Right cardiac atrium (tissue), 5 donors: ENCODE measurements around the gene RBFOX2. TPM values are rescaled to one million over a fixed set of nuclear protein-coding genes. Genes with fewer than 3 reads are reported as not detected.

Source experiments
- ATAC-seq, 2 donors: fragments of 200-7000 bp; cut with Tn5 transposase; one replicate each; pipeline versions ENCODE4 v1.8.0 to v1.9.1; 2020; ENCODE audit warnings: moderate library complexity in 2 of 2, mild to moderate bottlenecking in 1 of 2
- DNase-seq, 3 donors: peaks; one replicate each; pipeline ENCODE4 v3.0.0-alpha.2; 2020
- H3K27ac ChIP-seq: one replicate; pipeline ENCODE4 v1.5.1; 2013; ENCODE audit warnings: mild to moderate bottlenecking, low read length, control low read depth, moderate library complexity
- H3K27me3 ChIP-seq: one replicate; pipeline ENCODE4 v1.6.1; 2013; ENCODE audit not compliant: control insufficient read depth, insufficient read depth
- H3K4me1 ChIP-seq: one replicate; pipeline ENCODE4 v1.6.1; 2013; ENCODE audit warnings: low read length; ENCODE audit not compliant: control insufficient read depth, insufficient read depth
- H3K4me3 ChIP-seq: one replicate; pipeline ENCODE4 v1.5.1; 2013; ENCODE audit warnings: low read length, control low read depth
- H3K9me3 ChIP-seq: one replicate; pipeline ENCODE4 v1.6.1; 2013; ENCODE audit warnings: low read length; ENCODE audit not compliant: control insufficient read depth
- WGBS: extraction: QIAGEN DNeasy Blood & Tissue Kit; methylation state at CpG from one replicate; pipeline ENCODE4 v1.1.7; 2013; 5-methylcytosine and 5-hydroxymethylcytosine counted together
- intact Hi-C, 4 donors: fragments of 100-400 bp; cut with DNase I; formaldehyde crosslinking; loops; one replicate each; pipeline versions ENCODE4 v1.11.0 to v1.14.0; 2022 to 2023
- polyA plus RNA-seq: library from polyadenylated mRNA; stranded (reverse); fragments of 200-250 nt; gene quantifications from one replicate; pipeline ENCODE4 v1.2.3, GENCODE V29; 2013
- total RNA-seq, 4 donors: library from RNA; stranded (reverse); fragmentation: NEBNext Ultra II Directional; extraction: Animal tissue kit (Norgen Biotek cat#: 25700); gene quantifications; one replicate each; pipeline ENCODE4 v1.2.1, GENCODE V29; 2021
- donor health status: healthy with polysubstance abuse.
- donor health status: DM: no; HTN: yes; CAD: no.
- donor health status: DM: no; HTN: no; CAD: no.
- donor health status: DM: no; HTN: yes; CAD: no; lungs with severe emphysema.
- donor health status: DM: yes; HTN: yes; CAD: no.

Gene RBFOX2
- total and polyA plus RNA-seq, 5 donors = 36.7 to 89.8 (median 73.6) TPM

DNA sequence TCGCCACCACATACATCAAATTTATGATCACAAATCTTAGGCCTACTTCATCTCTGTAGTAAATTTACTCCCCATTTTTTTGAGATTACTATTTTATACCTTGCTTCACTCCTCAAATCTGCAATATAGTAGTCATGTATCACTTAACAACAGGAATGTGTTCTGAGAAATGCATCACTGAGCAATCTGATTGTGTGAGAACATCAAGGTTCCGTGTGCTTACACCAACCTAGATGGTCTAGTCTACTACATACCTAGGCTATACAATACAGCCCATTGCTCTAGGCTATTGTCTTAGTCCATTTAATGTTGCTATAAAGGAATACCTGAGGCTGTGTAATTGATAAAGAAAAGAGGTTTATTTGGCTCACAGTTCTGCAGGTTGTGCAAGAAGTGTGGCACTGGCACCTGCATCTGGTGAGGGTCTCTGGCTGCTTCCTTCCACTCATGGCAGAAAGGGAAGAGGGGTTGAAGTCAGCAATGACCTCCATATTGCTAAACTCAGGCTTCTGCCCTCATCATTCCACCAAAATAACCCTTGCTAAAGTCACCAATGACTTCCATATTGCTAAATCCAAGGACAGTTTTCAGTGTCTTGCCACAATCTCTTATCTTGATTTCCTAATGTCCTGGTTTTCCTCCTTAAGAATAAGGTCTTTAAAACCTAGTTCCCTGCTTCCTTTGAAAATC, 140.3 kb downstream of the RBFOX2 start:
- H3K4me1 ChIP-seq = peaks cover 12% of the 10 kb centered on the region
- ATAC-seq = no peak
- WGBS = 96% methylated on average over 2 of the region's 2 CpGs
- DNase-seq = no peak
- H3K9me3 ChIP-seq = no peaks in the 10 kb centered on the region
- intact Hi-C loops = no loop called here
- H3K27ac ChIP-seq = no peak overlapping the region
- no peaks in the 10 kb centered on the region for H3K27me3 ChIP-seq
- H3K4me3 ChIP-seq = no peak overlapping the region

DNA sequence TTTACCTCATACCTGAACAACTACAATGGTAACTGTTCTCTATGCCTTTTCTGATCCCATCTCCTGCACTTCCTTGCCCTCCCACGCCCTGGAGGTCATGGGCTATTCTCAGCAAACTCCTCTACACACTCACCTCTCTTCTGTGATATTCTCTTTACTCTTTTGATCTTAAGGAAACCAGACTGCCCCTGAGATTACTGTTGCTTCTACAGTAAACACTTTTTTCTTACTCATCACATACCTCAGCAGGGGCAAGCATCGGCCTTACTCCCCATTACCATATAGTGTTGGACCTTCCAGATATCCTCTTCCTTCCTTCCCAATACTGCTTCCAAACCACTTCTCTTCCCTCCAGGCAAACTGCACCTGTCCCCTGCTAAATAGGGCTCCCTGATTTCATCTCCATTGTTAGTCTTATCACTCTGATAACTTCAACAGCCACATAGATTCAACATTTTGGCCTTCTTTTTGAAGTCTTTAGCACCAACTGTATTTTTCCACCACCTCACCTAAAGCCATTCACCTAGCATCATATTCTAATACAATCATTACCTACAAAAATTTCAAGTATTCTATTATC, 141.2 kb downstream of the RBFOX2 start:
- H3K4me1 ChIP-seq = peaks cover 19% of the 10 kb centered on the region
- no peak overlapping the region for H3K27ac ChIP-seq
- H3K4me3 ChIP-seq = no peak overlapping the region
- H3K9me3 ChIP-seq = no peaks in the 10 kb centered on the region
- 74% methylated on average over 2 of the region's 2 CpGs for WGBS
- no peaks in the 10 kb centered on the region for H3K27me3 ChIP-seq
- DNase-seq = no peak
- no peak for ATAC-seq
- intact Hi-C loops = no loop called here

DNA sequence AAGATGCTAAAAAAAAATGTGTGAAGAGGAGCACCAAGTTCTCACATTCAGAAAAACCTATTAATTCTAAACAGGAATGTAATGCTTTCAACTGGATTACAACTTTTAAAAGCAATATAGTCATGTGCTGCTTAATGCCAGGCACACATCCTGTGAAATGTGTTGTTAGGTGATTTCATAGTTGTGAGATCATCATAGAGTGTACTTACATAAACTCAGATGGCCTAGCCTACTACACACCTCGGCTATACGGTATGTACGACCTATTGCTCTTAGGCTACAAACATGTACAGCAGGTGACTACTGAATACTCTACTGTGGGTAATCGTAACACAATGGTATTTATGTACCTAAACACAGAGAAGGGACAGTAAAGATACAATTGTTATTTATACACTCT, 142.3 kb downstream of the RBFOX2 start:
- ATAC-seq = no peak
- intact Hi-C loops = no loop called here
- DNase-seq = no peak
- 84% methylated on average over 4 of the region's 4 CpGs for WGBS
- H3K27ac ChIP-seq = no peak overlapping the region
- H3K9me3 ChIP-seq = no peaks in the 10 kb centered on the region
- H3K4me3 ChIP-seq = no peak overlapping the region
- H3K4me1 ChIP-seq = peaks cover 21% of the 10 kb centered on the region
- no peaks in the 10 kb centered on the region for H3K27me3 ChIP-seq

DNA sequence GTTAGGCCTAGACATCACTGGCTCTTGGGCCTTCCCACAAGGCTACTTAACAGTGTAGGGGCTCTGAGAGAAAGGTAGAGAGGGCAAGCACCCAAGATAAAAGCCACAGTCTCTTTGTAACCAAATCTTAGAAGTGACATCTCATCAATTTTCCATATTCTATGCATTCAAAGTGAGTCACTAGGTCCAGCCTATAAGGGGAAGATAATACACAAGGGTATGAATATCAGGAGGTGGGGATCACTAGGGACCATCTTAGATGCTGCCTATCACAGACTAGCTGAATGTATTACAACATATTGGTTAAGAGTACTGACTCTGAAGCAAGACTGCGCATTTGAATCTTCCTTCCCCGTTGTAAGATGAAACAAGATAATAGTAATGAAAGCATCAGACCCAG, 144.1 kb downstream of the RBFOX2 start:
- intact Hi-C loops = no loop called here
- Histone ChIP-seq H3K9me3 (no peaks in the 10 kb centered on the region), H3K4me3 (no peak overlapping the region), H3K4me1 (peaks cover 23% of the 10 kb centered on the region), H3K27ac (no peak overlapping the region), H3K27me3 (no peaks in the 10 kb centered on the region)
- 65% methylated on average over 2 of the region's 2 CpGs for WGBS
- no peak for DNase-seq
- ATAC-seq = no peak

DNA sequence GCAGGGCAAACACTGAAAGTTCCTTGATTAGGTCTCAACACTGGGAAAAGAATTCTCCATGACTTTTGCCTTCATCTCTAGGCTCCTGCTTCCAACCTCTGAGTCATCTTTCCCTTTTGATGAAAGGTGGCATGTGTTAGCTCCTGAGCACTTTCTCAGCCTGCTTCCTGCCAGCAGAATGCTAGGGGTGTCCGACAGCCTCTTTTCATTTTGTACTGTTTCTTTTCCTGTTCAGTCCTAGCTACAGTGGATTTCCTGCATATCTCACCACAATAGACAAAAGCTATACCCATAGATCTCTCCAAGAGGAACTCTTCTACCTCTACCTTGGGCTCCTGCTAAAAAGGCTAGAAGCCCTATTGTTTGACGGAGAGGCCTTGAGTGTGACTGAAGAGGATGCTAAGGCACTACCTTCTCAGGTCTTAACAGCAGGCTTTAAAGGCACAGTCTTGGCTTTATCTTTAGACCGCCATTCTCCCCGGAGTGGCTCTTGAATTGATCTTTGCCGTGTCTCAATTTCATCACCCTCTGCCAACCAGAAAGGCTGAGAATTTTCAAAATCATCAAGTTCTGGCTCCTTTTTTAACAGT, 145.5 kb downstream of the RBFOX2 start:
- Histone ChIP-seq H3K27me3 (no peaks in the 10 kb centered on the region), H3K4me1 (peaks cover 19% of the 10 kb centered on the region), H3K4me3 (no peak overlapping the region), H3K27ac (peak overlapping the region; percentile 93), H3K9me3 (no peaks in the 10 kb centered on the region)
- intact Hi-C loops = no loop called here
- WGBS = 43% methylated on average over 5 of the region's 5 CpGs
- ATAC-seq (peak; percentile 61 to 86), DNase-seq (no peak)

DNA sequence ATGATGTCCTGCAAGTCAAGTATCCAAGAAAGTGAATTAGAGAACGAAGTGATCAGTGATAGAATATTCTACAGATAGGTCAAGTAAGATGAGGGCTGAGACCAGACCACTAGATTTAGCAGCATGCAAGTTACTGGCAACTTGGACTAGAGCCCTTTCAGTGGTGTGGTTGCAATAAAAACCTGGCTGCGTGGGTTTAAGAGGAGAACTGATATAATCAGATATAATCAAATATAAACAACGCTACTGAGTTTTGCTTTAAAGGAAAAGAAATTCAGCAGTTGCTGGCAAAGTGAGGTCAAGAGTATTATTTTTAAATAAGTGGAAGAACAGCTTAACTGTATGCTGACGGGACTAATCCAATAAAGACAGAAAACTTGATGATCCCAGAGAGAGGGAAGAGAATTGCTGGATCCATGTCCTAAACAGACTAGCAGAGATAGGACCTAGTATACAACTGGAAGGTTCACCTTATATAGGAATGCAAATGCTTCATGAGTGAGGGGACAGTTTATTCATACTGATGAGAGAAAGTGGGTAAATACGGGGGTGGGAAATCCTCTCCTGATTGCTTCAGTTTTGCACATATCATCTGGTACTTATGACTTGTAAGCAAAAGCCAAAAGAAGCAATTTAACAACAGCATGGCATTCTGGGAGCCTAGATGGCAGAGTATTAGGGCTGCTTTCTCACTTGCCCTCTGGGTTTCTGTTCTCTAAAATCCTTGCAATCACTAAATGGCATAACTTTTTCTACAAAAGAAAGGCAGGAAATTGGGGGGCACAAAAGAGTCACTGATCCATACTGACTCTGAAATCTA, 146.2 kb downstream of the RBFOX2 start:
- 32% methylated on average over 5 of the region's 5 CpGs for WGBS
- intact Hi-C loops = no loop called here
- peak overlapping the region; percentile 51 for H3K27ac ChIP-seq
- peaks cover 19% of the 10 kb centered on the region for H3K4me1 ChIP-seq
- DNase-seq (no peak), ATAC-seq (no peak)
- no peak overlapping the region for H3K4me3 ChIP-seq
- no peaks in the 10 kb centered on the region for H3K27me3 ChIP-seq
- H3K9me3 ChIP-seq = no peaks in the 10 kb centered on the region

DNA sequence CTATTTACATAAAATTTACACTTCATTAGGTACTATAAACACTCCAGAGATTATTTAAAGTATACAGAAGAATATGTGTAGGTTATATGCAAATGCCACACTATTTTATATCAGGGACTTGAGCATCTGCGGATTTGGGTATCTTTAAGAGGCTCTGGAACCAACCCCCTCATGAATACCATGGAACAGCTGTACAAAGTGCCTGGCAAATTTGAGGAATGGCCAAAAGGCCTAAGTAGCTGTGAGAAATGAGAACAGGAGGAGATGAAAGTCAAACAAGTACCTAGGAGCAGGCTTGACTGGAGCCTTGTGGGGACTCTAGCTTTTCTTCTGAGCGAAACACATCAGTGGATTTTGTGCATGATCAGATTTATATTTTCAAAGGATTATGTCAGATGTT, 149.3 kb downstream of the RBFOX2 start:
- no peaks in the 10 kb centered on the region for H3K27me3 ChIP-seq
- DNase-seq = no peak
- ATAC-seq = no peak
- H3K4me1 ChIP-seq = peaks cover 16% of the 10 kb centered on the region
- H3K9me3 ChIP-seq = no peaks in the 10 kb centered on the region
- 82% methylated on average over 2 of the region's 2 CpGs for WGBS
- no peak overlapping the region for H3K27ac ChIP-seq
- intact Hi-C loops = no loop called here
- H3K4me3 ChIP-seq = no peak overlapping the region

DNA sequence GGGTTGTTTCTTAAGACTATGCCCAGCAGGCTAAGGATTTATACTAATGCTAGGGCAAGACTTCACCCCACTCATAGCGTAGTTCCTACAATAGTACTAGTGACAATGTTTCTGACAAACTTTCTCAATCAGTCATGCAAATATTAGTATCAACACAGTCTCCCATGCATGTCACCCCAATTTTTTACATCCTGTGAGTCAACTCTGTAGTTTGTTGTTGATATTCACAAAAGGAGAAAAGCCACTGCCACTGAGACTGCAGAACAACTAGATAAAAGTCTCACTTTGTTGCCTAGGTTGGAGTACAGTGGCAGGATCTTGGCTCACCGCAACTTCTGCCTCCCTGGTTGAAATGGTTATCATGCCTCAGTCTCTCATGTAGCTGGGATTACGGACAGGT, 155.2 kb downstream of the RBFOX2 start:
- H3K4me1 ChIP-seq = peaks cover 5% of the 10 kb centered on the region
- H3K4me3 ChIP-seq = no peak overlapping the region
- no peak for DNase-seq
- WGBS = 97% methylated on average over 3 of the region's 3 CpGs
- intact Hi-C loops = no loop called here
- H3K27me3 ChIP-seq = no peaks in the 10 kb centered on the region
- no peak overlapping the region for H3K27ac ChIP-seq
- no peak for ATAC-seq
- no peaks in the 10 kb centered on the region for H3K9me3 ChIP-seq

DNA sequence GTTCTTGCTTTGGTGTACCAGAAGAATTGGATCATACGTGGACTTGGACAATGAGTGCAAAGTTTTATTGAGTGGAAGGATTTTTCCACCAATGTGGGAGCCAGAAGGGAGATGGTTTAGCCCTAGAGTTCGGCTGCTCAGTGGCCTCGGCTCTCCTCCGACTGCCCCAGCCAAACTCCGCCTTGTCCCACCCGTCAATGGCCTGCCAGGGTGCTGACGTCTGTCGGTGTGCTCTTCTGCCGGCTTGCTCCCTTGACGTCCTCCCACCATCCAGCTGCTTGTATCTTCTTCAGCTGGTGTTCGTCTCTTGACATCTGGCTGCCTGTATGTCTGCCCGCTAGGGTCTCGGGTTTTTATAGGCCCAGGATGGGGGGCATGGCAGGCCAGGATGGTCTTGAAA, 156.2 kb downstream of the RBFOX2 start:
- Histone ChIP-seq H3K4me1 (peaks cover 5% of the 10 kb centered on the region), H3K27me3 (no peaks in the 10 kb centered on the region), H3K27ac (no peak overlapping the region), H3K9me3 (no peaks in the 10 kb centered on the region), H3K4me3 (no peak overlapping the region)
- intact Hi-C loops = no loop called here
- ATAC-seq (peak; percentile 73 to 86), DNase-seq (peak; percentile 54 to 75 (median 66))
- WGBS = 54% methylated on average over 13 of the region's 13 CpGs

DNA sequence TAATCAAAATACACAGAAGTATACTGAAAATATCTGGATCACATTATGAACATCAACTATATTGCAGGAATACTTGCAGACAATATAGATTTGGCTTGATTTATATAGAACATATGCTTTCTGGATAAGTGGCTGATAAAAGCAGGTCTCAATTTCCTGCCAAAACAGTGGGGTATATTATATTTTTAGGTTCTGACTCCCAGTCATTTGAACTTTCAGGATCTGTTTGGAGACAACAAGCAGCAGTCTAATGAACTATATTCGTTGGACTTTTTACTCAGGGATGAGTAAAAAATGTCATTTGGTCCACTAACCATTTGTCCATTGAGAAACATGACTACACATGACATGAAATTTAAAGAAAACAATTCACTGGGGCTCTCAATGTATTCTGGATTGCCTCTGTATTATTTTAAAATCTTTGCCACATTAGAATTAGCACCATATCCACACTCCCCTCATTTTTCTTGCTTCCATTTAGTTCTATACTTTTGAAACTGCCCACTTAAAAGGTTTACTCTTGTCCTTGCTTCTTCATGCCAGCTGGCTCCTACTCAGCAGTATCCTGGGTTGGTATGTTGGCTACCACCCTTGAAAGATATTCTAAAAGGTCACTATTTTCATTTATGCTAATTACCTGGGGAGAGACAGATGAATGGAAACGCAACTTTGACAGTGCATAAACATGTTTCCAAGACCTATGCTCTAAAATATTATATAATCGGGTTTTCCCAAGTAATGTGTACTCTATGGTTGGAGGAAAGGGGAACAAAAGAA, 157.9 kb downstream of the RBFOX2 start:
- ATAC-seq (peak; percentile 31 to 37), DNase-seq (no peak)
- Histone ChIP-seq H3K4me1 (peaks cover 5% of the 10 kb centered on the region), H3K27me3 (no peaks in the 10 kb centered on the region), H3K9me3 (no peaks in the 10 kb centered on the region), H3K4me3 (no peak overlapping the region), H3K27ac (no peak overlapping the region)
- intact Hi-C loops = no loop called here
- 60% methylated on average over 3 of the region's 3 CpGs for WGBS
